Measurements from ENCODE around the gene GDPD5. TPM values are rescaled to one million over a fixed set of nuclear protein-coding genes. Genes with fewer than 3 reads are reported as not detected.

GDPD5 gene
- total and polyA plus RNA-seq, 10 of the 15 experiments (the other 5 are each of a cell fraction or from before 2014, with no cell fraction given) = 0.10 to 30.0 (median 6.7) TPM

DNA sequence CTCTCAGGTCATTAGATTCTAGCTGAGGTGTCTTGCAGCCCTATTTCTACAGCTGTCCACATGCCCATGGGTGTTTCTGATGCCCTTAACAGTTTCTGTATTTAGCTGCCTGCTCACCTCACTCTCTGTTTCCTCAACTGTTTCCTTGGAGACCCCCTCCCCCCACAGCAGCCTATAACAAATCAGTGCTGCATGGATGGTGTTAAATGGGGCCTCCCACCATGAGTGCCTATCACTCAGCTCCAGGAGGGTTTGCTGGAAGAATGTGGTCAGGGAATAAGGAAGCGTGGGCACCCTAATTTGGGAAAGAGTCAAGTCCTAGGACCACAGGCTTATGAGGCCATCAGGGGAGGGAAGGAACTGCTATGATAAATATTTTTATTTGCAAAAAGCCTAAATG is 101.3 kb downstream of the GDPD5 start:
- 100% methylated on average over 1 of the region's 1 CpG for WGBS (ENCODE audit: insufficient coverage, insufficient replicate concordance, low lambda C conversion rate, missing lambda C conversion rate)

More for the DNA sequence above, 101.3 kb downstream of the GDPD5 start:
- Histone ChIP-seq H3K79me2 (ENCODE audit: control insufficient read depth, insufficient read depth, low read length) (no peaks in the 10 kb centered on the region), H3K36me3 (ENCODE audit: control insufficient read depth in 2 of 2, insufficient read depth in 2 of 2, low read length in 1 of 2) (peaks cover 2 to 3% of the 10 kb centered on the region in 2 experiments; a peak in 2 of 4 replicates), H4K20me1 (ENCODE audit: control insufficient read depth, insufficient read depth) (no peaks in the 10 kb centered on the region), H3K4me1 (ENCODE audit: control insufficient read depth, insufficient read depth, low read length) (no peaks in the 10 kb centered on the region), H3K9ac (ENCODE audit: control insufficient read depth, insufficient read depth, low read length) (no peak overlapping the region), H3K27ac (ENCODE audit: control insufficient read depth, insufficient read depth) (no peak overlapping the region), H3K9me3 (replicated peaks; ENCODE audit: control insufficient read depth, insufficient read depth, low read length) (peaks cover 1% of the 10 kb centered on the region; the same call in 1 of the 3 replicates), H3K4me3 (no peak overlapping the region), H3K27me3 (replicated peaks in 1 of 2; ENCODE audit: control insufficient read depth in 2 of 2, insufficient read depth in 2 of 2, low read length in 1 of 2) (no peaks in the 10 kb centered on the region; a peak in 2 of 4 replicates), H3K4me2 (ENCODE audit: control insufficient read depth, insufficient read depth) (no peak overlapping the region), H2AFZ (ENCODE audit: control insufficient read depth, low read depth, low read length) (no peak overlapping the region)
- in situ Hi-C loops (cut with MboI) (no loop called here), intact Hi-C loops (cut with micrococcal nuclease; ENCODE audit: unreplicated experiment) (no loop called here)
- no peak for TF ChIP-seq KAT2A (conservative IDR thresholded peaks at IDR 0.05; ENCODE audit: control insufficient read depth, low read depth, low read length)
- TF ChIP-seq, protein P1, sequence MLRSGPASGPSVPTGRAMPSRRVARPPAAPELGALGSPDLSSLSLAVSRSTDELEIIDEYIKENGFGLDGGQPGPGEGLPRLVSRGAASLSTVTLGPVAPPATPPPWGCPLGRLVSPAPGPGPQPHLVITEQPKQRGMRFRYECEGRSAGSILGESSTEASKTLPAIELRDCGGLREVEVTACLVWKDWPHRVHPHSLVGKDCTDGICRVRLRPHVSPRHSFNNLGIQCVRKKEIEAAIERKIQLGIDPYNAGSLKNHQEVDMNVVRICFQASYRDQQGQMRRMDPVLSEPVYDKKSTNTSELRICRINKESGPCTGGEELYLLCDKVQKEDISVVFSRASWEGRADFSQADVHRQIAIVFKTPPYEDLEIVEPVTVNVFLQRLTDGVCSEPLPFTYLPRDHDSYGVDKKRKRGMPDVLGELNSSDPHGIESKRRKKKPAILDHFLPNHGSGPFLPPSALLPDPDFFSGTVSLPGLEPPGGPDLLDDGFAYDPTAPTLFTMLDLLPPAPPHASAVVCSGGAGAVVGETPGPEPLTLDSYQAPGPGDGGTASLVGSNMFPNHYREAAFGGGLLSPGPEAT (IDR thresholded peaks at IDR 0.05; ENCODE audit: low read depth) = no peak
- no peak for TF ChIP-seq NFXL1 (IDR thresholded peaks at IDR 0.05; ENCODE audit: borderline replicate concordance)
- no peak for TF ChIP-seq JUND (IDR thresholded peaks at IDR 0.05; ENCODE audit: low read depth, low read length)
- no peak for TF ChIP-seq ZNF622 (IDR thresholded peaks at IDR 0.05)
- TF ChIP-seq, protein P2, sequence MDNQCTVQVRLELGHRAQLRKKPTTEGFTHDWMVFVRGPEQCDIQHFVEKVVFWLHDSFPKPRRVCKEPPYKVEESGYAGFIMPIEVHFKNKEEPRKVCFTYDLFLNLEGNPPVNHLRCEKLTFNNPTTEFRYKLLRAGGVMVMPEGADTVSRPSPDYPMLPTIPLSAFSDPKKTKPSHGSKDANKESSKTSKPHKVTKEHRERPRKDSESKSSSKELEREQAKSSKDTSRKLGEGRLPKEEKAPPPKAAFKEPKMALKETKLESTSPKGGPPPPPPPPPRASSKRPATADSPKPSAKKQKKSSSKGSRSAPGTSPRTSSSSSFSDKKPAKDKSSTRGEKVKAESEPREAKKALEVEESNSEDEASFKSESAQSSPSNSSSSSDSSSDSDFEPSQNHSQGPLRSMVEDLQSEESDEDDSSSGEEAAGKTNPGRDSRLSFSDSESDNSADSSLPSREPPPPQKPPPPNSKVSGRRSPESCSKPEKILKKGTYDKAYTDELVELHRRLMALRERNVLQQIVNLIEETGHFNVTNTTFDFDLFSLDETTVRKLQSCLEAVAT (IDR thresholded peaks at IDR 0.05) = no peak
- no peak for TF ChIP-seq SIN3A (IDR thresholded peaks at IDR 0.05; ENCODE audit: low read depth, low read length)
- no peak for TF ChIP-seq SREBF2 (IDR thresholded peaks at IDR 0.05; ENCODE audit: low read length)
- TF ChIP-seq RELA (IDR thresholded peaks at IDR 0.05; ENCODE audit: borderline replicate concordance, partially characterized antibody) = no peak
- TF ChIP-seq, protein P3, sequence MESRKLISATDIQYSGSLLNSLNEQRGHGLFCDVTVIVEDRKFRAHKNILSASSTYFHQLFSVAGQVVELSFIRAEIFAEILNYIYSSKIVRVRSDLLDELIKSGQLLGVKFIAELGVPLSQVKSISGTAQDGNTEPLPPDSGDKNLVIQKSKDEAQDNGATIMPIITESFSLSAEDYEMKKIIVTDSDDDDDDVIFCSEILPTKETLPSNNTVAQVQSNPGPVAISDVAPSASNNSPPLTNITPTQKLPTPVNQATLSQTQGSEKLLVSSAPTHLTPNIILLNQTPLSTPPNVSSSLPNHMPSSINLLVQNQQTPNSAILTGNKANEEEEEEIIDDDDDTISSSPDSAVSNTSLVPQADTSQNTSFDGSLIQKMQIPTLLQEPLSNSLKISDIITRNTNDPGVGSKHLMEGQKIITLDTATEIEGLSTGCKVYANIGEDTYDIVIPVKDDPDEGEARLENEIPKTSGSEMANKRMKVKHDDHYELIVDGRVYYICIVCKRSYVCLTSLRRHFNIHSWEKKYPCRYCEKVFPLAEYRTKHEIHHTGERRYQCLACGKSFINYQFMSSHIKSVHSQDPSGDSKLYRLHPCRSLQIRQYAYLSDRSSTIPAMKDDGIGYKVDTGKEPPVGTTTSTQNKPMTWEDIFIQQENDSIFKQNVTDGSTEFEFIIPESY (IDR thresholded peaks at IDR 0.05) = no peak
- no peak for TF ChIP-seq CHD1 (IDR thresholded peaks at IDR 0.05; ENCODE audit: low read depth, low read length)
- no peak for TF ChIP-seq EGR1 (IDR thresholded peaks at IDR 0.05; ENCODE audit: borderline replicate concordance in 1 of 2, low read depth in 2 of 2, low read length in 2 of 2)
- BruUV-seq (replicated peaks) = no TSS peak
- ChIA-PET SMC1A (ENCODE audit: uncharacterized antibody, unreplicated experiment) (interaction anchor here (1.1 kb wide), 1 partner anchor 35 kb away, joined by 4 read pairs; no protein-coding TSS in a partner anchor), POLR2A (no interaction called here), RAD21 (ENCODE audit: unreplicated experiment) (no interaction called here), CTCF (interaction anchor here (1.9 to 2.4 kb wide), 3 partner anchors 16 to 37 kb away, joined by 5 to 6 read pairs (median 6); no protein-coding TSS in a partner anchor)
- ATAC-seq = no peak
- no peak for FAIRE-seq
- DNase-seq (ENCODE audit: low read depth, low spot score) = no peak
